Measurements from ENCODE around the gene FFAR1.

DNA sequence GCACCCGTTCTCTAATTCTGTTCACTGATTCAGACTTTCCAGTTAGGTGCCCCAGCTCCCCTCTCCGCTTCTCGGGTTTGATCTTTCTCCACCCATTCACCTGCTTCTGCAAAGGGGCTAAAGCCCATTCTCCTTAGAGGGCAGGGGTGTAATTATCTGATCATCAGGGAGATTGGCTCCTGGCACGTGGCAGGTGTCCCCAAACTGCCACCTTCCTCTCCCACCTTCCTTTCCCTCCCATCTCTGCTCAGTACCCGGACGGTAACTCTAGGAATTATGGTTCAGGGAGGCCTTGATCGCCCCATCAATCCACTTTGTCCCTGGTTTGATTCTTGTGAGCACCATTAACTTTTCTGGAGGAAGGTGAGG lies 212 bp downstream of the FFAR1 start:
- no peak for TF ChIP-seq EZH2 (IDR thresholded peaks at IDR 0.05; ENCODE audit: insufficient read depth, poor library complexity, severe bottlenecking)
- TF ChIP-seq EZH2phosphoT487 (IDR thresholded peaks at IDR 0.05; ENCODE audit: insufficient read depth, low read depth): no peak

Data from GM23248 (cell line).